Stomach (tissue), 4 donors: ENCODE data around the gene RAB2B.

Experiments used
- CTCF ChIP-seq, 7 experiments: fragments of 450-650 bp in 4 of 7; fragments of 200-600 bp in 3 of 7; sonication (generic) in 3 of 7; IDR thresholded peaks; one replicate each; pipeline ENCODE4 v1.5.1; 2016 to 2019; ENCODE audit warnings: antibody characterized with exemption in 7 of 7, control low read depth in 2 of 7, mild to moderate bottlenecking in 1 of 7
- EP300 ChIP-seq: sonication (generic); formaldehyde crosslinking; IDR thresholded peaks from one replicate; pipeline ENCODE4 v1.6.1; 2017; ENCODE audit warnings: antibody characterized with exemption
- POLR2A ChIP-seq, 4 donors: fragments of 450-650 bp; IDR thresholded peaks; one replicate each; pipeline ENCODE4 v1.6.1; 2016; ENCODE audit warnings: antibody characterized with exemption in 4 of 4, control low read depth in 2 of 4, mild to moderate bottlenecking in 1 of 4, moderate library complexity in 1 of 4

- TF ChIP-seq CTCF (IDR thresholded peaks at IDR 0.05) (no peak), POLR2A (IDR thresholded peaks at IDR 0.05) (no peak), EP300 (no peak)
These were observed 18.4 kb upstream of the RAB2B start for GRCh38 chr14:21494902-21495762.
